ENCODE data around the gene SPHK2. TPM values are rescaled to one million over a fixed set of nuclear protein-coding genes. Genes with fewer than 3 reads are reported as not detected.
A peak's percentile ranks its signal among the peaks of the same experiment; 100 is the strongest.

SPHK2 gene
- total RNA-seq, 4 donors from 2014 or later: 7.8 to 12.4 (median 9.2) TPM

DNA sequence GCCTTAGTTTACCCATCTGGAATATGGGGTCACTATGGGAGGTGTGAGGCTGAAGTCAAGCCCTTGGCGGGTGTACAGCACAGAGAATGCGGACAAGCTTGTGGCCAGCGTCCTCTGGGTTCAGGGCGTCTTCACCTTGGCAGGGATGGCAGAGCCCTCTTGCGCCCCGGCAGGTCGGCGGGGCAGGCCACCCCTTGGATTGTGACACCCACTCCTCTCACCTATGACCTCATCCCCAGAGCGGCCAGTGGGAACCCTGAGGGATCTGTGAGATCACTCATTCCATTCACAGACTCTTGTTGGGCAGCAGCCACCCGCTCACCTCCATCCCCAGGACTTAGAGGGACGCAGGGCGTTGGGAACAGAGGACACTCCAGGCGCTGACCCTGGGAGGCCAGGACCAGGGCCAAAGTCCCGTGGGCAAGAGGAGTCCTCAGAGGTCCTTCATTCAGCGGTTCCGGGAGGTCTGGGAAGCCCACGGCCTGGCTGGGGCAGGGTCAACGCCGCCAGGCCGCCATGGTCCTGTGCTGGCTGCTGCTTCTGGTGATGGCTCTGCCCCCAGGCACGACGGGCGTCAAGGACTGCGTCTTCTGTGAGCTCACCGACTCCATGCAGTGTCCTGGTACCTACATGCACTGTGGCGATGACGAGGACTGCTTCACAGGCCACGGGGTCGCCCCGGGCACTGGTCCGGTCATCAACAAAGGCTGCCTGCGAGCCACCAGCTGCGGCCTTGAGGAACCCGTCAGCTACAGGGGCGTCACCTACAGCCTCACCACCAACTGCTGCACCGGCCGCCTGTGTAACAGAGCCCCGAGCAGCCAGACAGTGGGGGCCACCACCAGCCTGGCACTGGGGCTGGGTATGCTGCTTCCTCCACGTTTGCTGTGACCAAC lies 12.6 kb upstream of the SPHK2 start, which contains the start of gene SPACA4:
Gene SPACA4 (plus strand): TSS at position 280 of the 896 bp plus-strand sequence. CDS start 237 bp downstream, at position 517.
- Histone ChIP-seq H3K27ac (no peak within 1 kb of the TSS), H3K36me3 (no peaks in the 10 kb centered on the region), H3K9me3 (no peaks in the 10 kb centered on the region), H3K27me3 (no peaks in the 10 kb centered on the region), H3K4me3 (no peak within 1 kb of the TSS), H3K4me1 (no peaks in the 10 kb centered on the region)
- ATAC-seq: no peak
- TF ChIP-seq, protein P1, sequence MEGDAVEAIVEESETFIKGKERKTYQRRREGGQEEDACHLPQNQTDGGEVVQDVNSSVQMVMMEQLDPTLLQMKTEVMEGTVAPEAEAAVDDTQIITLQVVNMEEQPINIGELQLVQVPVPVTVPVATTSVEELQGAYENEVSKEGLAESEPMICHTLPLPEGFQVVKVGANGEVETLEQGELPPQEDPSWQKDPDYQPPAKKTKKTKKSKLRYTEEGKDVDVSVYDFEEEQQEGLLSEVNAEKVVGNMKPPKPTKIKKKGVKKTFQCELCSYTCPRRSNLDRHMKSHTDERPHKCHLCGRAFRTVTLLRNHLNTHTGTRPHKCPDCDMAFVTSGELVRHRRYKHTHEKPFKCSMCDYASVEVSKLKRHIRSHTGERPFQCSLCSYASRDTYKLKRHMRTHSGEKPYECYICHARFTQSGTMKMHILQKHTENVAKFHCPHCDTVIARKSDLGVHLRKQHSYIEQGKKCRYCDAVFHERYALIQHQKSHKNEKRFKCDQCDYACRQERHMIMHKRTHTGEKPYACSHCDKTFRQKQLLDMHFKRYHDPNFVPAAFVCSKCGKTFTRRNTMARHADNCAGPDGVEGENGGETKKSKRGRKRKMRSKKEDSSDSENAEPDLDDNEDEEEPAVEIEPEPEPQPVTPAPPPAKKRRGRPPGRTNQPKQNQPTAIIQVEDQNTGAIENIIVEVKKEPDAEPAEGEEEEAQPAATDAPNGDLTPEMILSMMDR (IDR thresholded peaks at IDR 0.05 in 4 of 5, conservative IDR thresholded peaks at IDR 0.05 in 1 of 5): no peak
- no peak for TF ChIP-seq POLR2A (IDR thresholded peaks at IDR 0.05)
- no peak for DNase-seq
- in situ Hi-C loops (cut with MboI; ENCODE audit: low sequenced_read_pairs in 4 of 4) (no loop called here), intact Hi-C loops (cut with DNase I; ENCODE audit: low total_unique reads) (no loop called here)

DNA sequence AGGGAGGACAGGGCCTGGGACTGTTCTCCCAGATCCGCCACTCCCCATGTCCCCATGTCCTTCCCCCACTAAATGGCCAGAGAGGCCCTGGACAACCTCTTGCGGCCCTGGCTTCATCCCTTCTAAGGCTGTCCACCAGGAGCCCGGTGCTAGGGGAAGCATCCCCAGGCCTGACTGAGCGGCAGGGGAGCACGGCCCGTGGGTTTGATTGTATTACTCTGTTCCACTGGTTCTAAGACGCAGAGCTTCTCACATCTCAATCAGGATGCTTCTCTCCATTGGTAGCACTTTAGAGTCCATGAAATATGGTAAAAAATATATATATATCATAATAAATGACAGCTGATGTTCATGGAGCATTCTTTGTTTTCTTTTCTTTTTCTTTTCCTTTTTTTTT lies 11.9 kb upstream of the SPHK2 start:
- Histone ChIP-seq H3K9me3 (no peaks in the 10 kb centered on the region), H3K27ac (no peak overlapping the region), H3K27me3 (no peaks in the 10 kb centered on the region), H3K36me3 (no peaks in the 10 kb centered on the region), H3K4me1 (no peaks in the 10 kb centered on the region), H3K4me3 (no peak overlapping the region)
- DNase-seq (no peak), ATAC-seq (no peak)
- intact Hi-C loops (cut with DNase I; ENCODE audit: low total_unique reads): no loop called here
- in situ Hi-C loops (cut with MboI; ENCODE audit: low sequenced_read_pairs in 4 of 4): no loop called here
- TF ChIP-seq, protein P1 (IDR thresholded peaks at IDR 0.05 in 4 of 5, conservative IDR thresholded peaks at IDR 0.05 in 1 of 5): no peak
- no peak for TF ChIP-seq POLR2A (IDR thresholded peaks at IDR 0.05)

DNA sequence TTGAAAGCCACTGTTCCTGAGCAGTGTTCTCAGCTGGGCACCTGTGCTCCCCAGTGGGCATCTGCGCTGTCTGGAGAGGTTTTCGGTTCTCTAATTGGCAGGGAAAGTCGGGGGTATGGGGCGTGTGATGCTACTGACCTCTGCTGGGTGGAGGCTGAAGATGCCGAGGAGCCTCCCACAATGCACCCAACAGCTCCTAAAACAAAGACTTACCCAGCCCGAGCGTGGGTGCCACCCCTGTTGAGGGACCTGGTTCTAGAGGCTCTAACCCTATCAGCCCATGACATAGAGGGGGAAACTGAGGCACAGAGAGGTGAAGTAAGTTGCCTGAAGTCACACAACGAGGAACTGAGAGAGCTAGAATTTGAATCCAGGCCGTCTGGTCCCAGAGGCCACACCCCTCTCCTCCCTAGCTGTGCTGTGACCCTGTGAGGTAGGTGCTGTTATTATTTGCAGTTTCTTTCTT lies 10.5 kb upstream of the SPHK2 start:
- Histone ChIP-seq H3K4me1 (peaks cover 8 to 12% of the 10 kb centered on the region in 2 donors), H3K27ac (no peak overlapping the region), H3K27me3 (no peaks in the 10 kb centered on the region), H3K4me3 (no peak overlapping the region), H3K9me3 (no peaks in the 10 kb centered on the region), H3K36me3 (no peaks in the 10 kb centered on the region)
- intact Hi-C loops (cut with DNase I; ENCODE audit: low total_unique reads) (no loop called here), in situ Hi-C loops (cut with MboI; ENCODE audit: low sequenced_read_pairs in 4 of 4) (no loop called here)
- DNase-seq (no peak), ATAC-seq (no peak)
- TF ChIP-seq, protein P1 (IDR thresholded peaks at IDR 0.05 in 4 of 5, conservative IDR thresholded peaks at IDR 0.05 in 1 of 5): peak in 1 of 5 experiments; percentile 16
- TF ChIP-seq POLR2A (IDR thresholded peaks at IDR 0.05): no peak

DNA sequence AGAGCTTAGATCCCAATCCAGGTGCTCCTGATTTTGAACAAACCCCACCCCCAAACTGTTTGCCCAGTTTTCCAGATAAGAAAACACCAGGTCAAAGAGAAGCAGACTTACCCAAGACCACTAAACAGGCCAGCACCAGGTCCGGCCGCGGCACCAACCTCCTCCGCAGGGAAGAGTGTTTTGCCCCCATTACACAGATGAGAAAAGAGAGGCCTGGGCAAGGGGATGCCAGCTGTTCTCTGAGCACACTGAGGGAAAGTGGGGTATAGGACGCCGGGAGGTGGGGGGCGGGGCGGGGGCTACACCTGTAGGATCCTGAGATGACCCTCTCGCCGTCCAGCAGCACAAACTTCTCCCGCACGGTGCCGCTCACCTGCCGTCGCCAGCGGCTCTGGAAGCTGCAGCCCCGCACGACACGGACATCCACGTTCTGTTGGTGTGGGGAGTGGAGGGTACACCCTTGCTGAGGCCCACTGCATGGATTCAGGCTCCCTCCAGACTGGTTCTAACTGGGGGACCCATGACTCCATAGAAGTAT lies 9.7 kb upstream of the SPHK2 start:
- Histone ChIP-seq H3K27me3 (no peaks in the 10 kb centered on the region), H3K36me3 (no peaks in the 10 kb centered on the region), H3K9me3 (no peaks in the 10 kb centered on the region), H3K27ac (no peak overlapping the region), H3K4me3 (no peak overlapping the region), H3K4me1 (peaks cover 8 to 20% of the 10 kb centered on the region in 2 donors)
- no peak for DNase-seq
- intact Hi-C loops (cut with DNase I; ENCODE audit: low total_unique reads) (no loop called here), in situ Hi-C loops (cut with MboI; ENCODE audit: low sequenced_read_pairs in 4 of 4) (no loop called here)
- TF ChIP-seq POLR2A (IDR thresholded peaks at IDR 0.05): no peak
- TF ChIP-seq, protein P1 (IDR thresholded peaks at IDR 0.05 in 4 of 5, conservative IDR thresholded peaks at IDR 0.05 in 1 of 5): no peak
- ATAC-seq: no peak
